ENCODE measurements around the gene F3. TPM values are rescaled to one million over a fixed set of nuclear protein-coding genes. Genes with fewer than 3 reads are reported as not detected.

The F3 gene
- under 1 TPM; 0.11 to 0.16 TPM for total RNA-seq
- not detected for polyA plus RNA-seq

DNA sequence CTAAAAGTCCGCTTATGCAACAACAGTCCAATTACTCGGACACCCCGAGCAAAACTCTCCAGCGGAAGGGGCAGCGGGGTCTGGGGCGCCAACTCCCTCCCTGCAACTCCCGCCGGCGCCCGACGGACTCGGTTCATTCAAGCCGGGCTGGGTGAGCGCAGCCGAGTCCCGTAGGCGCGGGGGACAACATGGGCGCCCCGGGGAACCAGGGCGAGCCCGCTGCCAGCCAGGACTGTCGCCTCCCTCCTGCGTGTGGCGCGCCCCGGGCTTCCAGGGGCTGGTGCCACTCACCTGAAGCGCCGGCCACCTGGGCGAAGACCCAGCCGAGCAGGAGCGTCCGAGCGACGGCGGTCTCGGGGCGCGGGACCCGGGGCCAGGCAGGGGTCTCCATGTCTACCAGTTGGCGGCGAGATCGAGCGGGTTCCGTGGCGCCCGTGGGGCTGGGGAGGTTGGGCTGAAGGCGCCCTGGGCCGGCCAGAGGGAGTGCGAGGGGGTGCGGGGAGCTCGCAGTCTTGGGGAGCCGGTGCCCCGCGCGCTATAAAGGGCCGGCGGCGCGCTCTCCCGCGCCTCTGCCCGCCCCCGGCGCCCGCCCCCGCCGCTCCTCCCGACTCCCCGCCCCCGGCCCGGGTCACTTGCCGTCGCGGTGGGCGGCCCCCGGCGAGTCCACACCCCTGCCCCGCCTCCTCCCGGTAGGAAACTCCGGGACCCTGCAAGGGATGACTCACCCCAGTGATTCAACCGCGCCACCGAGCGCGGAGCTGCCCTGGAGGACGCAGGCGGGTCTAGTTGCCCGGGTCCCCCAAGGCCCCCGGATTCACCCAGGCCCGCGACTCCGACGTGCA is at the start of gene F3:
F3 (minus strand) TSS at position 514 of the 842 bp plus-strand sequence; CDS start at position 391, 123 bp downstream.
- POLR2A ChIA-PET, result no interaction called here
- DNase-seq, result peak in 4 of 5 donors; percentile 17 to 52 (median 30)
- Mint-ChIP-seq H3K4me1 (peaks cover 13 to 18% (median 17%) of the 10 kb centered on the region in 3 donors), H3K27ac (peak within 1 kb of the TSS in 1 of 8 donors; percentile 48), H3K4me3 (peak within 1 kb of the TSS; percentile 70 to 86 (median 73)), H3K36me3 (no peaks in the 10 kb centered on the region), H3K27me3 (peaks cover 31 to 79% of the 10 kb centered on the region in 2 donors), H3K9me3 (no peaks in the 10 kb centered on the region)
- H3K4me1 ChIP-seq (ENCODE audit: insufficient read depth, low read length), result no peaks in the 10 kb centered on the region
- H3K27ac ChIP-seq (ENCODE audit: low read depth, low read length), result no peak within 1 kb of the TSS
- CTCF ChIA-PET, result no interaction called here
- H3K27me3 ChIP-seq (ENCODE audit: insufficient read depth, low read length, poor library complexity, severe bottlenecking), result no peaks in the 10 kb centered on the region
- H3K36me3 ChIP-seq (ENCODE audit: insufficient read depth, low read length), result no peaks in the 10 kb centered on the region
- no peaks in the 10 kb centered on the region for H3K9me3 ChIP-seq (ENCODE audit: low read length)
- no peak within 1 kb of the TSS for H3K4me3 ChIP-seq (ENCODE audit: low read length)

DNA sequence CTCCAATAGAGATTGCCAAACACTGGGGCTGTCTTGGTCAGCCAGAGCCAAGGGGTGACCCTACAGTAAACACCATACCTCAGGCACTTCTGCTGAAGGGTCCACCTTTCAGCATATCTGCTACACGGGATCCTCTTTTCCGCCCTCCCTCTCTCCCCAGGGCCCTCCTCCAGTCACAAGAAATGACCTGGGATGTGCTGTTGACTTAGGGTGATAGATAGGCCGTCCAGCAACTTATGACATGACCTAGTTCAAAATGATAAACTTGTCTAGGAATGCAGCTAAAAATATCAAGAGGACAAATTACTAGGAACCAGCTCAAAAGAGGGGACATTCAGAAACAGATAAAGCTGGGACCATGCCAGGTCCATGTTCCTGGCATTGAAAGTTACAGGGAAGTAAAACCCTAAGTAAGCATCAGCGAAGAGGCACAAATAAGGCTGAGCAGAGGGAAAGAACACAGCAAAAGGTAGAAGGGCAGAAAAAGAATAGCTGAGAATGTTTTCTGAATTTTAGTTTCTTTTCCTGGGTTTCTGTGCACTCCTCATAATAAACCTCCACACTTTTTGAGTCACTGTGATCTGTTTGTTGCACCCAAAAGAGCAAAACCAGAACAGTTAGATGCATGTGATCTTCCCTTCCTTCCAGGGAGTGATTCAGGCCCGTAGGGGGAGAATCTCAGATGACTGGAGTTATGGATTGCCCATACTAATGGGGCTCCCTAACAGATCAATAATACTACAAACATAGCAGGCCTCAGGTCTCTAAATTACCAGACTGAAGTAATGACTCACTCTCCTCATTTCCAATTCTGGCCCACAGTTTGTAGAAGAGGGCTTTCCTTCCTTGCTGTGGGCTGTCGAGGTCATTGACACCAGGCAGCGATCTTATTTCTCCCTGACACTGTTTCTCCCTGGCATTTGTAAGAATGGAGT is 48.9 kb upstream of the F3 start:
- H3K9me3 ChIP-seq (ENCODE audit: low read length), result no peaks in the 10 kb centered on the region
- no peaks in the 10 kb centered on the region for H3K4me1 ChIP-seq (ENCODE audit: insufficient read depth, low read length)
- ChIA-PET CTCF (no interaction called here), POLR2A (no interaction called here)
- no peak overlapping the region for H3K4me3 ChIP-seq (ENCODE audit: low read length)
- no peaks in the 10 kb centered on the region for H3K36me3 ChIP-seq (ENCODE audit: insufficient read depth, low read length)
- Mint-ChIP-seq H3K4me3 (no peak overlapping the region), H3K9me3 (no peaks in the 10 kb centered on the region), H3K4me1 (no peaks in the 10 kb centered on the region), H3K36me3 (no peaks in the 10 kb centered on the region), H3K27me3 (peaks cover 2 to 18% of the 10 kb centered on the region in 2 donors), H3K27ac (no peak overlapping the region)
- no peaks in the 10 kb centered on the region for H3K27me3 ChIP-seq (ENCODE audit: insufficient read depth, low read length, poor library complexity, severe bottlenecking)
- H3K27ac ChIP-seq (ENCODE audit: low read depth, low read length), result no peak overlapping the region
- no peak for DNase-seq

DNA sequence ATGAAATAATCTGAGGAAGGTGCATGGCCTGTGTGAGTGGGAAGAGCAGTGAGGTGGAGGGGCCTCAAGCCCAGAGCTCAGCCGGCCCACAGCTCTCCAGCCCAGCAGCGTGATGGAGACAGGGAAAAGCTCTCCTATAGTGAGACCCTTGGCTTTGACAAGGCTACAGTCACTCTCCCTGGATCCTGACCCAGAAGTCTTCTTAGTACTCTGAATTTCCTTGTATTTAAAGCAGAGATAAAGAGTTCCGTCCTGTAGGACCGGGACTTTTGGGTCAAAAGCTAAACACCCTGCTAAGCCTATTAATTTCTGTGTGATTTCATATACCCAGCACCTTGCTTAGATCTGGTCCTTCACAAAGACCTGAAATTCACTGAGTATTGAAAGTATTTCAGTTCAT is 48.2 kb upstream of the F3 start:
- H3K4me1 ChIP-seq (ENCODE audit: insufficient read depth, low read length), result no peaks in the 10 kb centered on the region
- H3K4me3 ChIP-seq (ENCODE audit: low read length), result no peak overlapping the region
- H3K36me3 ChIP-seq (ENCODE audit: insufficient read depth, low read length), result no peaks in the 10 kb centered on the region
- Mint-ChIP-seq H3K9me3 (no peaks in the 10 kb centered on the region), H3K4me3 (no peak overlapping the region), H3K4me1 (no peaks in the 10 kb centered on the region), H3K27me3 (peaks cover 2 to 20% of the 10 kb centered on the region in 2 donors), H3K27ac (no peak overlapping the region), H3K36me3 (no peaks in the 10 kb centered on the region)
- no peaks in the 10 kb centered on the region for H3K27me3 ChIP-seq (ENCODE audit: insufficient read depth, low read length, poor library complexity, severe bottlenecking)
- no peaks in the 10 kb centered on the region for H3K9me3 ChIP-seq (ENCODE audit: low read length)
- ChIA-PET CTCF (no interaction called here), POLR2A (no interaction called here)
- H3K27ac ChIP-seq (ENCODE audit: low read depth, low read length), result no peak overlapping the region
- no peak for DNase-seq

GRCh38 chr1:94582565-94582964 is 41.0 kb upstream of the F3 start:
- Histone ChIP-seq H3K4me3 (ENCODE audit: low read length) (no peak overlapping the region), H3K9me3 (ENCODE audit: low read length) (no peaks in the 10 kb centered on the region), H3K4me1 (ENCODE audit: insufficient read depth, low read length) (no peaks in the 10 kb centered on the region), H3K27ac (ENCODE audit: low read depth, low read length) (no peak overlapping the region), H3K27me3 (ENCODE audit: insufficient read depth, low read length, poor library complexity, severe bottlenecking) (no peaks in the 10 kb centered on the region), H3K36me3 (ENCODE audit: insufficient read depth, low read length) (no peaks in the 10 kb centered on the region)
- Mint-ChIP-seq H3K36me3 (peaks cover 0 to 11% (median 0%) of the 10 kb centered on the region in 3 donors), H3K9me3 (peaks cover 5 to 21% (median 12%) of the 10 kb centered on the region in 5 donors), H3K4me3 (no peak overlapping the region), H3K27me3 (peaks cover 10 to 37% of the 10 kb centered on the region in 2 donors), H3K4me1 (no peaks in the 10 kb centered on the region), H3K27ac (no peak overlapping the region)
- CTCF ChIA-PET, result no interaction called here
- no peak for DNase-seq
- POLR2A ChIA-PET, result no interaction called here

DNA sequence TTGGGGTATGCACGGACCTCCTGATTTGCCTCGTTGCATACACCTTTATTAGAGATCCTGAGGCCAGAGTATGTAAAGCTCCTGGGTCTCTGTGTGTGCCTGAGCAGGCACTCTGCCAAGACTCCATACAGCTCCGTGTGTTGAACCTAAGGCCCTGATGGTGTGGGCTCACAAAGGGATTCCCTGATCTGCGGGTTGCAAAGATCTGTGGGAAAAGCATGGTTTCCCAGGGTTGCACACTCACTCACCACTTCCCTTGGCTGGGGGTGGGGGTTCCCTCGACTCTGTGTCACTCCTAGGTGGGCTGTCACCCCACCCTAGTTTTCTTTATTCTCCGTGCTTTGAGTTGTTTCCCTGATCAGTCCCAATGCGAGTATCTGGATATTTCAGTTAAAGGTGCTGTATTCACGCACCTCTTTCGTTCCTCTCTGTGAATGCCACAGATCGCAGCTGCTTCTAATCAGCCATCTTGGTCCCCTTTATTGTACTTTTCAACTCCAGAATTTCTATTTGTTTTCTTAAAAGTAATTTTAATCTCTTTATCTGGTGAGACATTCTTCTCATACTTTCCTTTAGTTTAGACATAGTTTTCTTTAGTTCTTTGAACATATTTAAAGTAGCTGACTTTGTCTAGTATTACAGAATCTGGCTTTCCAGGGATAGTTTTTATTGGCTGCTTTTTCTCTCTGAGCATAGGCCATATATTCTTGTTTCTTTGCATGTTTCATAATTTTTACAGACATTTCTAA is 39.0 kb upstream of the F3 start:
- ChIA-PET POLR2A (no interaction called here), CTCF (no interaction called here)
- Histone ChIP-seq H3K27ac (ENCODE audit: low read depth, low read length) (no peak overlapping the region), H3K27me3 (ENCODE audit: insufficient read depth, low read length, poor library complexity, severe bottlenecking) (no peaks in the 10 kb centered on the region), H3K4me1 (ENCODE audit: insufficient read depth, low read length) (no peaks in the 10 kb centered on the region), H3K4me3 (ENCODE audit: low read length) (no peak overlapping the region), H3K9me3 (ENCODE audit: low read length) (no peaks in the 10 kb centered on the region), H3K36me3 (ENCODE audit: insufficient read depth, low read length) (no peaks in the 10 kb centered on the region)
- Mint-ChIP-seq H3K4me3 (no peak overlapping the region), H3K27ac (no peak overlapping the region), H3K9me3 (peaks cover 13 to 30% (median 18%) of the 10 kb centered on the region in 5 donors), H3K27me3 (peaks cover 10 to 33% of the 10 kb centered on the region in 2 donors), H3K36me3 (peaks cover 0 to 19% (median 0%) of the 10 kb centered on the region in 3 donors), H3K4me1 (no peaks in the 10 kb centered on the region)
- DNase-seq, result no peak

- Mint-ChIP-seq H3K4me1 (no peaks in the 10 kb centered on the region), H3K9me3 (peaks cover 13 to 30% (median 18%) of the 10 kb centered on the region in 5 donors), H3K36me3 (peaks cover 0 to 19% (median 0%) of the 10 kb centered on the region in 3 donors), H3K27me3 (peaks cover 10 to 33% of the 10 kb centered on the region in 2 donors), H3K27ac (no peak overlapping the region), H3K4me3 (no peak overlapping the region)
- no peaks in the 10 kb centered on the region for H3K27me3 ChIP-seq (ENCODE audit: insufficient read depth, low read length, poor library complexity, severe bottlenecking)
- ChIA-PET CTCF (no interaction called here), POLR2A (no interaction called here)
- no peak for DNase-seq
- H3K9me3 ChIP-seq (ENCODE audit: low read length), result no peaks in the 10 kb centered on the region
- no peaks in the 10 kb centered on the region for H3K36me3 ChIP-seq (ENCODE audit: insufficient read depth, low read length)
- H3K4me1 ChIP-seq (ENCODE audit: insufficient read depth, low read length), result no peaks in the 10 kb centered on the region
- H3K4me3 ChIP-seq (ENCODE audit: low read length), result no peak overlapping the region
- no peak overlapping the region for H3K27ac ChIP-seq (ENCODE audit: low read depth, low read length)
Observed at GRCh38 chr1:94579876-94580294, 38.3 kb upstream of the F3 start.

- DNase-seq, result no peak
- H3K9me3 ChIP-seq (ENCODE audit: low read length), result no peaks in the 10 kb centered on the region
- H3K4me1 Mint-ChIP-seq, result no peaks in the 10 kb centered on the region
- H3K27ac ChIP-seq (ENCODE audit: low read depth, low read length), result no peak overlapping the region
- no peak overlapping the region for H3K27ac Mint-ChIP-seq
- no peaks in the 10 kb centered on the region for H3K36me3 ChIP-seq (ENCODE audit: insufficient read depth, low read length)
- H3K4me3 ChIP-seq (ENCODE audit: low read length), result no peak overlapping the region
- ChIA-PET CTCF (no interaction called here), POLR2A (no interaction called here)
- H3K36me3 Mint-ChIP-seq, result peaks cover 0 to 19% (median 0%) of the 10 kb centered on the region in 3 donors
- H3K27me3 Mint-ChIP-seq, result peaks cover 11 to 25% of the 10 kb centered on the region in 2 donors
- peaks cover 13 to 30% (median 18%) of the 10 kb centered on the region in 5 donors for H3K9me3 Mint-ChIP-seq
- H3K27me3 ChIP-seq (ENCODE audit: insufficient read depth, low read length, poor library complexity, severe bottlenecking), result no peaks in the 10 kb centered on the region
- no peaks in the 10 kb centered on the region for H3K4me1 ChIP-seq (ENCODE audit: insufficient read depth, low read length)
- H3K4me3 Mint-ChIP-seq, result no peak overlapping the region
Observed at GRCh38 chr1:94578856-94579255, 37.3 kb upstream of the F3 start.
